HG02798 (cell line): Measurements from ENCODE around the gene PRSS36.
"Not testable (repeated sequence)": the region's sequence is repeated elsewhere in the genome, so short reads cannot be mapped to it uniquely, and the experiment has no call there.

Source experiments
- ATAC-seq: cut with Tn5 transposase; IDR thresholded peaks from one replicate; pipeline ENCODE4 v1.9.1; 2021; ENCODE audit warnings: mild to moderate bottlenecking; ENCODE audit not compliant: unreplicated experiment, poor library complexity

The PRSS36 gene

DNA sequence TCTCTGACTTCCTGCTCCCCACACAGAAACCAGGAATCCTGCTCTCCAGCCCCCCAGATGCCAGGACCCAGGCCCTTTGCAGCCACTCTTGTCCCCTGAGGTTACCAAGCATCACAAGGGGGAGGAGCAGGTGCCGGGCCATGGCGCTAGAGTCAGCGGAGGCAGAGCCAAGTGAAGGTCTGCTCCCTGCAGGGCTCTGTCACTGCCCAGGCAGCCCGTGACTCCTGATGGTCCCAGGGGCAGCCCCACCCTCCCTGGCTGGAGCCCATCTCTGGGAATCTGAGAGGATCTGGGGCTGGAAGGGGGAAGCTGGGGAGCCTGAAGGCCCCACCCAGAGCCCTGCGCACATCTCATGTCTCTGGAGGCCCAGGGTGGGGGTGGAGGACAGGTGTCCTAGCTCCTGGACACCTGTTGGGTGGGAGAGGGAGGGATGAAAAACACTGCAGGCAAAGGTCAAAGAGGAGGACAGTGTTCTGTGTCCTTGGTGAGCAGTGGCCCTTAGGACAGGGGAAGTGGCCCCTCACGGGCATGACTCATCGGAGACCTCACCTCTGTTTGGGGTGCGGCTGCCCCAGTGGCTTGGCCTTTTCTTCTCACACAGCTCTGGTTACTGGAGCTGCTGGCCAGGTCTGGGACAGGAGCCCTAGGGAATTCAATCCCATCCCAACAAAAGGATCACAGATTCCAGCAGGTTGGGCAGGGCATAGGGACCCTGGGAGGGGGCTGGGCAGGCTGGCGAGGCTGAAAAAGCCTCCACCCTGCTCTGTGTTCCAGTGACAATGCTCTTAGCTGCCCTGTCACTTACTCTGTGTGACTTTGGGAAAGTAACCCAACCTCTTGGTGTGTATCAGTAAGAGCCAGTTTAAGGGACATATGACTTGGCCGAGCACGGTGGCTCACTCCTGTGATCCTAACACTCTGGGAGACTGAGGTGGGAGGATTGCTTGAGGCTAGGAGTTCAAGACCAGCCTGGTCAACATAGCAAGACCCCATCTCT, at the start of gene PRSS36:
Gene PRSS36 (minus strand): TSS at position 173 of the 997 bp plus-strand sequence. CDS start 31 bp downstream, at position 142.
- ATAC-seq = no peak

DNA sequence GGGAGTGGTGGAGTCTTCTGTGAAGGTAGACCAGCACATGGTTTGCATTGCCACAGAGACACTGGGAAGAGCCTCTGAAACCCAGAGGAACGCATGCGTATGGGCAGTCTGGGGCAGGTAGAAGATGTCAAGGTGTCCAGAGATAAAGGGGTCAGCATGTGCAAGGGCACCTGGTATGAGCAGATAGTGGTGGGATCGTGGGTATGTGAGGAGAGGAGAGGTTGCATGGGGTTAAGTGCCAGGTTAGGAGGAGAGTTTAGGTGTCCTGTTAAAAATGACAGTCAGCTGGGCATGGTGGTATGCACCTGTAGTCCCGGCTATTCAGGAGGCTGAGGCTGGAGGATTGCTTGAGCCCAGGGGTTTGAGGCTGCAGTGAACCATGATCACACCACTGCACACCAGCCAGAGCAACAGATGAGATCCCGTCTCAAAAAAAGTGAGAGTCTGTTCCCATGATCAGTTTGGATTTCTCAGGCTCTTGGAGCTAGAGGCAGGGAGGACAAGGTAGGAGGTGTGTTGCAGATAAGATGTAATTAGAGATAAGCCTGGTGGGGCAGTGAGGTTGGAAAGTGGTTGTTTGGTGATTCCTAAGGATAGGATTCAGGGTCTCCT, 49.7 kb upstream of the PRSS36 start:
- ATAC-seq = no peak

DNA sequence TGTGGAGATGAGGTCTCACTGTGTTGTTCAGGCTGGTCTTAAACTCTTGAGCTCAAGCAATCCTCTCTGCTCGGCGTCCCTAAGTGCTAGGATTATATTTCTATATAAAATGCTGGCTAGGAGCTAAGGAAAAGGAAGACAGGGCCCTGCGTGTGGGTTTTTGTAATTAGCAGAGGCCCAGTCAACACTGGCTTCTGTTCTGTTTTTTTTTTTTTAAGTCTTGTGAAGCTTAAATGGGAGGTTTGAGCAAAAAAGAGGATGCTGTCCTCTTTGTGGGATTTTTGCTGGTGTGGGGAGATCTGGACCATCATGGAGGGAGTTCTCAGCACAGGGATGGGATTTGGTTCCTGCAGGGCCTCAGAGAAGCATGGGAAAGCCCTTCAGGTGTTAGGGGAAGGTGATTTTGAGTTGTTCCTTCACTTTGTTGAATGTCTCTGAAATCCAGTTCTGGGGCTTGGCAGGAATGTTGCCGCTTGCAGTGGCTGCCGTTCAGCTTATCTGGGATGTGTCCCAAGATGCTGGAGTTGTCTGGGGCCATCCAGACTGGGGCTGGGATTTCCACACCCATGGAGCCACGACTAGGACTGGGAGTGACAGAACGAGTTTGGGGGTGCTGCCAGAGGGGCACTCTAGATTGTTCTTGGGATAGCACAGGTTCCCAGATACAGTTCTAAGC, 48.5 kb upstream of the PRSS36 start:
- no peak for ATAC-seq

DNA sequence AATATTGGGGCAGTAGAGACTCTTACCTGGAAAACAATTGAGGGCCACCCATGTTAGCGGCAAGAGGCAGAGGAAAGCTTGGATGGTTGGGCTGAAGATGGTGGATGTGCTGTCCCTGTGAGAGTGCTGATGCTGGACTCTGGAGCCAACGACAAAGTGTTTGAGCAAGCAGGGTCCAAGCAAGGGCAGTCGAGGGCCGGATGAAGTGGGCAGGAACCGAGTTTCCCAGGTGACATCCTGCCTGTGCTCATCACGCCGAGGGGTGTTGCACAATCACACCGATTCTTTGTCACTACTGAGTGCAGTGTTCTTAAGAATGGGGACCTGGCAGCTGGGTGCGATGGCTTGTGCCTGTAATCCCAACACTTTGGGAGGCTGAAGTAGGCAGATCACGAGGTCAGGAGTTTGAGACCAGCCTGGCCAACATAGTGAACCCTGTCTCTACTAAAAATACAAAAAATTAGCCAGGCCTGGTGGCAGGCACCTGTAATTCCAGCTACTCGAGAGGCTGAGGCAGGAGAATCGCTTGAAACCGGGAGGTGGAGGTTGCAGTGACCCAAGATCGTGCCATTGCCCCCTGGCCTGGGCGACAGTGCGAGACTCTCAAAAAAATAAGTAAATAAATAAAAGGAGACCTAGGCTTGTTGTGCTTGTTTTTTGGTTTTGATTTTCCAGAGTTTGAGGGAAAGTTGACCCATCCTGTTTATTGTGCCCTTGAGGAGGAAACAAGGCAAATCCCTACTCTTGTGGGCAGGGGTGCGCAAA, 46.6 kb upstream of the PRSS36 start:
- ATAC-seq = no peak

DNA sequence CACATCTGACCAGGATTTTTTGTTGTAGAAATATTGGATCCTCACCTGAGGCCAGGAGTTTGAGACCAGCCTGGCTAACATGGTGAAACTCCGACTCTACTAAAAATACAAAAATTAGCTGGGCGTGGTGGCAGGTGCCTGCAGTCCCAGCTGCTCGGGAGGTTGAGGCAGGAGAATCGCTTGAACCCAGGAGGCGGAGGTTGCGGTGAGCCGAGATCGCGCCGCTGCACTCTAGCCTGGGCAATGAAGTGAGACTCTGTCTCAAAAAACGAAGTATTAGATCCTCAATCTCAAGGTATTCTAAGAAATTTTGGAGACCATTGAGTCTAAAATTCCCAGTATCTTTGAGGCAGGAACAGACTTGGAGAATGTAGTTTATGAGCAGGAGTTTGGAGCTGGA, 46.0 kb upstream of the PRSS36 start:
- not testable (repeated sequence) for ATAC-seq

DNA sequence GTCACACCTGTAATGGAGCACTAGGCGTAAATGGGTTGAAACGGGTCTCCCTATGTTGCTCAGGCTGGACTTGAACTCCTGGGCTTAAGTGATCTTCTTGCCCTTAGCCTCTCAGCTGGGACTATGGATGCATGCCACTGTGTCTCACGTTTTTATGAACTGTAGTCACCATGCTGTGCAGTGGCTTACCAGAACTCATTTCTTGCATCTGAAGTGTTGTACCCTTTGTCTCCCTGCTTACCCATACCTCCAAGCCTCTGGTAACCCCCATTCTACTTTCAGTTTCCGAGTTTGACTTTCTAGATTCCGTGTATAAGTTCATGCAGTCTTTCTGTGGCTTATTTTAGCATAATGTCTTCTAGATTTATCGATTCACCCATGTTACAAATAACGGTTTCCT, 45.0 kb upstream of the PRSS36 start:
- no peak for ATAC-seq

DNA sequence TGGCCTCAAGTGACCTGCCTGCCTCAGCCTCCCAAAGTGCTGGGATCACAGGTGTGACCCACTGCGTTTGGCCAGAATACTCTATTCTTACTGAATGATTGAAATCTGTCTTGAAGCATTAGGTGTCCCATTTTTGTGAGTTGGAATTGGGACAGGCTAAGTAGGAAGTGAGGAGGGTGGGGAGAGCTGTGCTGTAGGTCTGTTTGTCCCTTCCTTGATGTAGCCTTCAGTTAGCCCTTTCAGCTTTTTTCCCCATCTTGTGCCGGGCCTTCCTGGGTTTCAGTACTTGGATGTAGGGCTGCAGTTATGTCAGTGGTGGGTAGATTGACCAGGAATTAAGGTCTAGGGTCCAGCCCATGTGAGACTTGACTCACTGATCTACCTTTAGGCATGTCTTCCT, 44.0 kb upstream of the PRSS36 start:
- no peak for ATAC-seq

DNA sequence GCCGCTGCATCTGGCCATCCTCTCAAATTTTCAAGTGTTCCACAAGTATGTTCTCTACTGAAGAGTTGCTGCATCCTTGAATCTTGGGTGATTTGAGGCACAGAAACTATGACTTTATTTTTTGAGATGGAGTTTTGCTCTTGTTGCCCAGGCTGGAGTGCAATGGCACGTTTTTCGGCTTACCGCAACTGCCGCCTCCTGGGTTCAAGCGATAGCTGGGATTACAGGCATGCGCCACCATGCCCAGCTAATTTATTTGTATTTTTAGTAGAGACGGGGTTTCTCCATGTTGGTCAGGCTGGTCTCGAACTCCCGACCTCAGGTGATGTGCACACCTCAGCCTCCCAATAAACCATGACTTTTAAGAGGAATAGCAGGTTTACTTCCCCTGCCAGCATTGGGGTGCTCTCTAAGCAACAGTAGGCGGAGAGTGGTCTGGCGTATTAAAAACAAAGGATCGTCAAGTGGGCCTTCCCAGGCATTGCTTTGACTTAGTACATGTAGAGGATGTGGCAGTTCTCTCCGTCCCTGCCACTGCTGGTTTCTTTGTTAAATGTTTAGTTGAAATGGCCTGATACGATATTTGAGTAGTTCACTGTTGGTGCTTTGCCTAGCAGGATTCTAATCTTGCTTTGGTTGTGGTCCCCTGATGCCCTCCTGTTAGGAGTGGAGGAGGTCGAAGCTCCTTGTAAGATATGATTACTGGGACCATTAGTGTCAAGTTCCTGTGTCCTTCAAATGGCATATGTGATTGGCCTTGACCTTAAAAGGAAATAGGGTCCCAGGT, 43.2 kb upstream of the PRSS36 start:
- no peak for ATAC-seq

DNA sequence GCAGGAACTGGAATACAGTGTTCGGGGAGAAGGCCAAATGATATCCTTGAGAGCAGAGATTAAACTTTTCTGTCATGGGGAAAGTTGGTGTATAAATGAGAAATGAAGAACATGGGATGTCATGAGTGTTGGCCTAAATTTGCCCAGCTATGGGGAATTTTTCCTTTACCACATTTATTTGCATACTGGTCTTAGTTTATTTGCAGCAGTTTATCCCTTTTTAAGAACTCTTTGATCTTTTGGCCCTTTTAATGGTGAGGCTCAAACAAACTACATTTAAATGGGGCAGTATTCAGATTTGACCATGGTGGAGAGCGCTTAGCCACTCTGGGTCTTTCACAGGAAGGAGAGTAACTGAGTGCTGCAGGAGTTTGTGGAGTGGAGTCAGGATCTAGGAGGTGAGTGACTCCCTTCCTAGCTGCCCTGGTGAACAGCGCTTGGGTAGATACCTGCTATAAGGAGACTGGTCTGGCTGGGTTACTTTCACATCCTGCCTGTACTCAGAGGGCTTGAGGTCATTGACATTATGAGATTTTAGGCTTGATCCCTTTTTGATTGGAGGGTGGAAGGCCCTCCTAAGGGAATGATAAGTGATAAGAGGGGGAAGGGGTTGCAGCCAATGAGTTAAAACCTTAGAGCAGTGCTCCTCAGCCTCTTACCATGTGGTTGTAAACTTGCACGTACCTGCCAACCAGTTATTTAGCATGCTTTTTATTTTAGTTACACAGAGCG, 42.0 kb upstream of the PRSS36 start:
- ATAC-seq = no peak

DNA sequence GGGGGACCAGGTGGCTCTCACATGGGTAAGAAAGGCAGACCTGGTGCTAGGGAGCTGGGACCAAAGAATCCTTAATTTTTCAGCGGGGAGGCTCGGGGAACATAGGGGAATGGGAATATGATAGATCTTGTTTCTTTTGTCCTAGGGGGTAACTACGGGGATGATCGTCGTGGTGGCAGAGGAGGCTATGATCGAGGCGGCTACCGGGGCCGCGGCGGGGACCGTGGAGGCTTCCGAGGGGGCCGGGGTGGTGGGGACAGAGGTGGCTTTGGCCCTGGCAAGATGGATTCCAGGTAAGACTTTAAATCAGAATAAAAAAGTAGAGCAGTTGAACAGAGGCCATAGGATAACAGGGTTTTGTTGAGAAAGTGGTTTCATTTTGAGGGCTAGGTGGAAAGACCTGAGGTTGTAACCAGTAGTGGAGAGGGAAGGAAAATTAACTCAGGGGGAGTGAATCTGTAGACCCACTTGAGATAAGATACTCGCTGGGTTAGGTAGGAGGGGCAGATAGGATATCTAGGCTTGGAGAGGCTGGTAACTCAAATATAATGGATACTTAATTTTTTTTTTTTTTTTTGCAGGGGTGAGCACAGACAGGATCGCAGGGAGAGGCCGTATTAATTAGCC, 41.1 kb upstream of the PRSS36 start:
- no peak for ATAC-seq

DNA sequence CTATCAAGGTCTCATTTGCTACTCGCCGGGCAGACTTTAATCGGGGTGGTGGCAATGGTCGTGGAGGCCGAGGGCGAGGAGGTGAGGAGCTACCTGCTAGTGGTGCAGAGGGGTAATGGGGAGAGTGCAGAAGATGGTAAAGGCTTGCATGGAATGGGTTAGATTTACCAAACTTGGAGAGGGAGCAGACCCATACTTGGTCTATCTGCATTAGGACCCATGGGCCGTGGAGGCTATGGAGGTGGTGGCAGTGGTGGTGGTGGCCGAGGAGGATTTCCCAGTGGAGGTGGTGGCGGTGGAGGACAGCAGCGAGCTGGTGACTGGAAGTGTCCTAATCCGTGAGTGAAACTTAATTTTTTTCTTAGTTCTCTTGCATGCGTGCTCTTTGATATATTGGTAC, 40.2 kb upstream of the PRSS36 start:
- ATAC-seq = no peak

DNA sequence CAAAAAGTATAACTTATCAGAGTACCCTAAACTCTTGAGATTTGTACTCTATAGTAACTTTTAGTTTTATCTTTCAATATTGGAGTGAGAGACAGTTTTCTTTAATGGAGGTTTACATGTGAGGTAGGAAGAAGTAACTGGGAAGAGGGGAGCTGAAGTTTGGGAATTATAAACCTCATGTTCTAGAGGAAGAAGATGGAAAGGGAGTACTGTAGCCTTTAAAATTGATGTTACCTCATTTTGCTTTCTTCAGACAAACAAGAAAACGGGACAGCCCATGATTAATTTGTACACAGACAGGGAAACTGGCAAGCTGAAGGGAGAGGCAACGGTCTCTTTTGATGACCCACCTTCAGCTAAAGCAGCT, 39.5 kb upstream of the PRSS36 start:
- ATAC-seq = no peak

DNA sequence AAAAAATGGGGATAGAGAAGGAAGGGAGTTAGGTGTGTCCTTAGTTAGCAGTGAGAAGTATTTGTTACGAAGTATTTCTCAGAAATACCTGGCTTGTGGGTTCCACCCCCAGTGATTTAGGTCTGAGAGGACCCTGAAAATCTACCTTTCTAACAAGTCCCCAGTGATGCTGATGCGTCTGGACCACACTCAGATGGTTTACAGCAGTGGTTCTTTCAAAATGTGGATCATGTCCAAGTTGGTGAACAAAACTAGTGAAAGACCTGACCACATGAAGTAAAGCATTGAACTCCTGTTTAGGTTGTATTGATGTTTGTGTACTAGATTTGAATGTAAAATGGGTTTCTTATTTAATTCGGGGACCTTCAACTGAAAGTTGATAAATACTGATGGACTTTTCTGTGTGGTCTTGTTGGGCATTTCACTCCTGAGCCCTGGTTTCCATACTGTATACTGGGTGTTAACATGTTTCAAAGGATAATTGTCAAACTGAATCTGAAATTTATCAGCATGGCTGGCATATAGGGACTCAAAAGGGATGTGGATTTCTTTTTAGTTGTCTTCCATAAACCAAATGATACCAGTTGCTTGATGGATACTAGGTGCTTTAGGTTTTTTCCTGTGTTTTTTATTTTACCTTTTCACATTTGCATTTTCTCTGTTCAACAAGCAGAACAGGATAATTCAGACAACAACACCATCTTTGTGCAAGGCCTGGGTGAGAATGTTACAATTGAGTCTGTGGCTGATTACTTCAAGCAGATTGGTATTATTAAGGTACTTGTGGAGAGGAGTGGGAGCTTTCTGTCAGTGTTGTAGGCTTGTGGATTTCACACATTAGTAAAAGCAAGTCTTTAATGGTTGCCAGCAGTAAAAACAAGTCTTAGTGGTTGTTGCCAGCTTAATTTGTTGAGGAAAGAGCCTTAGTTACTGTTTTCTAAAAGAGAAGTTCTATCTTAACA, 38.9 kb upstream of the PRSS36 start:
- ATAC-seq = no peak

DNA sequence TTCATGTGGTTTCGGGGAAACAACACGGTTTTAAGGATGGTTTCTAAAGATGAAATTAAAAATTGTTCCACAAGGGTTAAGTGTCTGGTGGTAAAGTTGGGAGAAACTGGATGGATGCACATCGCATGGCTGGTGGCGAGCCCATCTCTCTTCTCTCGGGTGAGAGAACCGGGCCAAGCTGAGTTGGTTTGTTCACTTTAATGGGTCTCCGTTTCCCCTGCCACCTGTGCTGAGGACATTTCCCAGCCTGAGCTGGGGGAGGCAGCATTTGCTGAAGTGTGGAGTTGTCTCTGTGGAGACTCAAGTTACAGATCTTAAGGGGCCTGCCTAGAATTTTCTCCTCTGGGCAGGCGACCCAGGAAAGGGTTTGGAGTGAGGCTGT, 37.9 kb upstream of the PRSS36 start:
- ATAC-seq = no peak

DNA sequence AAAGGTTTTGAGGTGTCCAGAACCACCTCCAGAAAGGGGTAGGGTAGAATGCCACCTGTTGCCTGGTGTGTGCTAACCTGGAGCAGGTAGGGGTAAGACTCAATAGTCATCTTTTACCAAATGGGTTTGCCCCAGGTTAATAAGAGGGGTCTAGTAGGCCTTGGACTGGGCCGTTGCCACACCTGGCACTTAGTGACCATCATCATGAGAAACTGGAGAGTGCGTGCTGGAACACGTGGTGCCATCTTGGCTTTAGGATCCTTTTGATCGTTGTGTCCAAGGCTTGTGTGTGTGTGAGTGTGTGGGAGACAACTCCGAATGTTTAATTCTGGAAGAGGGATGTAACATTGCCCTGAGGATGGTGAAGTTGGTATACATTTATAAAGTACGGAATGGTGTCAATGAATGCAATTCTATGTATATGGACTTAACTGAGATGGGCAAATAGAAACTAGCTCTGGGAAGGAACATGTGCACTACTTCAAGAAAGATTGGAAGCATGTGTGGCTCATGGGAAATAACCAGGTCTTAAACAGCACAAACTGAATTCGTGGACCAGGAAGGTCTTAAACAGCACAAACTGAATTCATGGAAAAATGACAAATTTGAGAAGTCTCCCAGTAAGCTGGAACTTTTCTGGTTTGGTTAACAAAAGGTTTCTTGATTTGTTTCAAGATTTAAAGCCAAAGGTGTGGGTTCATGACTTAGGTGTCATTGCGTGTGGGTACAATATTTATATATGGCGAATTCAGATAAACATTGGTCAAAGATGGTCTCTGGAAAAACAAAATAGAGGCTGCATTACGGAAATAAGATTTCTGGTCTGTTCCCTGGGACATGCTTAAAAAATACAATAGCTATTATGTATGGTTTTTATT, 37.3 kb upstream of the PRSS36 start:
- no peak for ATAC-seq

DNA sequence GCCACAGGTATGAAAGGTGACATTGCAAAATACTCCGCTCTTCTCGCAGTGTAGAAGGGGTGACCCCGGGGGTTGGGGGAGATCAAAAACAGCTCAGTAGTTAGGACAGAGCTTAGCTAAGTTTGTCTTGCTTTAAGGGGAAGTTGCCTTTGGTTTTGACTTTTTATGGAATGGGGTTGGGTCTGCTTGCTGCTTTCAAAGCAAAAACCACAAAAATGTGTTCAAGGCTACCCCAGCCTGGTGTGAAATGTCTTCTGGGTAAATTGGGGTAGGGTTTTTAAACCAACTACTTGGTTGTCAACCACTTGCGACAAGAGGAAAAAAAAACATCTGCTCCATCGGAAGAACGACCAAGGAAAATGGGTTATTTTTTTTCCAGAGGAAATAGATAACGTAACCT, 36.3 kb upstream of the PRSS36 start:
- no peak for ATAC-seq

DNA sequence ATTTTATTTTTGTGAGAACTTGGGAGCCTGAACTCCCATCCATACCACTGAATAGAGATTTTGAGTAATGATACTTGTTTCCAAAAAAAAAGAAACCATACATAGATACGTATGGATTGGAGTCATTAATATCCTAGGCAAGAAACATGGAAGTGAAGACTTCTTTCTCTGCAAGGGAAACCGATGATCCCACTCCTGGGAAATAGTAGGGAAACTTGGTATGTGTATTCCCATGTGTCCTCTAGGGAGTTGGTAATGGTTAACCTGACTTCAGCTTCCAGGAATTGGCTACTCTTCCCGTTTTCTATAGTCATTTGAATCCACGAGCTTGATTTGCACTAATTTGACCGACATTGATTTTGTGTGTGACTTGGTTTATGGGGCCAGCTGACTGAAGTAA, 35.5 kb upstream of the PRSS36 start:
- no peak for ATAC-seq
